ENCODE data around the gene TRAF7. TPM values are rescaled to one million over a fixed set of nuclear protein-coding genes. Genes with fewer than 3 reads are reported as not detected.

TRAF7 gene
- total and polyA plus RNA-seq, 2 of the 13 experiments (the other 11 are each of a cell fraction or from before 2014, with no cell fraction given): 47.9 to 65.6 TPM

GRCh38 chr16:2163211-2163881 is 7.8 kb downstream of the TRAF7 start (continued):
- TF ChIP-seq ZNF383 (CRISPR knock-in tag; IDR thresholded peaks at IDR 0.05; ENCODE audit: borderline replicate concordance) (no peak), RFX3 (CRISPR knock-in tag; IDR thresholded peaks at IDR 0.05) (no peak), ONECUT2 (CRISPR knock-in tag; IDR thresholded peaks at IDR 0.05) (no peak), U2AF2 (IDR thresholded peaks at IDR 0.05; ENCODE audit: low read depth, low read length) (no peak), NFYC (CRISPR knock-in tag; IDR thresholded peaks at IDR 0.05) (no peak), SNRNP70 (IDR thresholded peaks at IDR 0.05; ENCODE audit: low read depth, low read length) (no peak), ADNP (CRISPR knock-in tag; IDR thresholded peaks at IDR 0.05) (no peak), ZNF687 (CRISPR knock-in tag; IDR thresholded peaks at IDR 0.05) (peak; percentile 88), TRIM22 (IDR thresholded peaks at IDR 0.05) (no peak), EED (CRISPR knock-in tag; IDR thresholded peaks at IDR 0.05) (peak; percentile 20; the same call in 1 of the 2 replicates), POLR2G (IDR thresholded peaks at IDR 0.05; ENCODE audit: low read depth, low read length) (no peak), NR2C2 (CRISPR knock-in tag; IDR thresholded peaks at IDR 0.05; ENCODE audit: borderline replicate concordance) (peak; percentile 42; the same call in 1 of the 2 replicates), TMF1 (CRISPR knock-in tag; IDR thresholded peaks at IDR 0.05; ENCODE audit: low read depth) (no peak), GATA4 (IDR thresholded peaks at IDR 0.05; ENCODE audit: borderline replicate concordance, low read depth) (no peak), ZNF326 (CRISPR knock-in tag; IDR thresholded peaks at IDR 0.05; ENCODE audit: borderline replicate concordance) (no peak), REXO4 (CRISPR knock-in tag; IDR thresholded peaks at IDR 0.05; ENCODE audit: borderline replicate concordance) (no peak)
- TF ChIP-seq, protein P1, sequence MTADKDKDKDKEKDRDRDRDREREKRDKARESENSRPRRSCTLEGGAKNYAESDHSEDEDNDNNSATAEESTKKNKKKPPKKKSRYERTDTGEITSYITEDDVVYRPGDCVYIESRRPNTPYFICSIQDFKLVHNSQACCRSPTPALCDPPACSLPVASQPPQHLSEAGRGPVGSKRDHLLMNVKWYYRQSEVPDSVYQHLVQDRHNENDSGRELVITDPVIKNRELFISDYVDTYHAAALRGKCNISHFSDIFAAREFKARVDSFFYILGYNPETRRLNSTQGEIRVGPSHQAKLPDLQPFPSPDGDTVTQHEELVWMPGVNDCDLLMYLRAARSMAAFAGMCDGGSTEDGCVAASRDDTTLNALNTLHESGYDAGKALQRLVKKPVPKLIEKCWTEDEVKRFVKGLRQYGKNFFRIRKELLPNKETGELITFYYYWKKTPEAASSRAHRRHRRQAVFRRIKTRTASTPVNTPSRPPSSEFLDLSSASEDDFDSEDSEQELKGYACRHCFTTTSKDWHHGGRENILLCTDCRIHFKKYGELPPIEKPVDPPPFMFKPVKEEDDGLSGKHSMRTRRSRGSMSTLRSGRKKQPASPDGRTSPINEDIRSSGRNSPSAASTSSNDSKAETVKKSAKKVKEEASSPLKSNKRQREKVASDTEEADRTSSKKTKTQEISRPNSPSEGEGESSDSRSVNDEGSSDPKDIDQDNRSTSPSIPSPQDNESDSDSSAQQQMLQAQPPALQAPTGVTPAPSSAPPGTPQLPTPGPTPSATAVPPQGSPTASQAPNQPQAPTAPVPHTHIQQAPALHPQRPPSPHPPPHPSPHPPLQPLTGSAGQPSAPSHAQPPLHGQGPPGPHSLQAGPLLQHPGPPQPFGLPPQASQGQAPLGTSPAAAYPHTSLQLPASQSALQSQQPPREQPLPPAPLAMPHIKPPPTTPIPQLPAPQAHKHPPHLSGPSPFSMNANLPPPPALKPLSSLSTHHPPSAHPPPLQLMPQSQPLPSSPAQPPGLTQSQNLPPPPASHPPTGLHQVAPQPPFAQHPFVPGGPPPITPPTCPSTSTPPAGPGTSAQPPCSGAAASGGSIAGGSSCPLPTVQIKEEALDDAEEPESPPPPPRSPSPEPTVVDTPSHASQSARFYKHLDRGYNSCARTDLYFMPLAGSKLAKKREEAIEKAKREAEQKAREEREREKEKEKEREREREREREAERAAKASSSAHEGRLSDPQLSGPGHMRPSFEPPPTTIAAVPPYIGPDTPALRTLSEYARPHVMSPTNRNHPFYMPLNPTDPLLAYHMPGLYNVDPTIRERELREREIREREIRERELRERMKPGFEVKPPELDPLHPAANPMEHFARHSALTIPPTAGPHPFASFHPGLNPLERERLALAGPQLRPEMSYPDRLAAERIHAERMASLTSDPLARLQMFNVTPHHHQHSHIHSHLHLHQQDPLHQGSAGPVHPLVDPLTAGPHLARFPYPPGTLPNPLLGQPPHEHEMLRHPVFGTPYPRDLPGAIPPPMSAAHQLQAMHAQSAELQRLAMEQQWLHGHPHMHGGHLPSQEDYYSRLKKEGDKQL (CRISPR knock-in tag; IDR thresholded peaks at IDR 0.05; ENCODE audit: low read depth): no peak
